ENCODE results near the gene DNAJC10.
"Not testable (repeated sequence)": the region's sequence is repeated elsewhere in the genome, so short reads cannot be mapped to it uniquely, and the experiment has no call there.

GRCh38 chr2:182719116-182719515 lies 3.1 kb downstream of the DNAJC10 start:
- TF ChIP-seq POLR2A (IDR thresholded peaks at IDR 0.05; ENCODE audit: extremely low read depth, insufficient read length); CTCF (IDR thresholded peaks at IDR 0.05; ENCODE audit: low read depth, low read length): not testable (repeated sequence)
